BJ (cell line): Measurements from ENCODE around the gene PSORS1C1. TPM values are rescaled to one million over a fixed set of nuclear protein-coding genes. Genes with fewer than 3 reads are reported as not detected.
"Not testable (repeated sequence)": the region's sequence is repeated elsewhere in the genome, so short reads cannot be mapped to it uniquely, and the experiment has no call there.

Source experiments
- CTCF ChIA-PET: fragments of 350-600 bp; formaldehyde crosslinking; extraction: SDS; loops from one replicate; lab custom pipeline; 2021; ENCODE audit warnings: antibody characterized with exemption, inconsistent platforms; lab: Yijun Ruan, JAX
- POLR2A ChIA-PET: fragments of 300-600 bp; sonication (Branson Sonifier 250); formaldehyde crosslinking; extraction: SDS; loops from one replicate; lab custom pipeline; 2021; ENCODE audit warnings: antibody characterized with exemption; lab: Charles Lee
- DNase-seq: peaks from one replicate; pipeline ENCODE4 v3.0.0-alpha.2; 2011; ENCODE audit warnings: low read depth
- H3K27me3 ChIP-seq: 2 replicates; pipeline ENCODE4 v1.6.0; 2011; ENCODE audit warnings: low read length; ENCODE audit not compliant: control insufficient read depth, insufficient read depth
- H3K36me3 ChIP-seq: 2 replicates; pipeline ENCODE4 v1.5.1; 2011; ENCODE audit warnings: low read length; ENCODE audit not compliant: control insufficient read depth, insufficient read depth
- H3K4me3 ChIP-seq: 2 replicates; pipeline ENCODE4 v1.5.1; 2011; ENCODE audit warnings: low read depth, mild to moderate bottlenecking, control low read depth, low read length
- CTCF ChIP-seq: IDR thresholded peaks from 2 replicates; pipeline ENCODE4 v1.5.1; 2011; ENCODE audit warnings: low read depth, mild to moderate bottlenecking, control low read depth, inconsistent platforms, low read length, moderate library complexity; ENCODE audit not compliant: insufficient read depth
- polyA plus RNA-seq: library from polyadenylated mRNA; depleted of rRNA; stranded (reverse); fragments of >200 nt; gene quantifications from 2 replicates; pipeline ENCODE4 v1.2.3, GENCODE V29; 2011

The PSORS1C1 gene
- polyA plus RNA-seq, 1 experiment = 6.7 TPM

- Histone ChIP-seq H3K4me3 (peak overlapping the region; percentile 81), H3K27me3 (no peaks in the 10 kb centered on the region), H3K36me3 (peaks cover 2% of the 10 kb centered on the region; the same call in 1 of the 2 replicates)
- CTCF ChIA-PET = interaction anchor here (0.8 to 1.6 kb wide), 6 partner anchors 12 to 45 kb away, joined by 3 to 5 read pairs (median 4); partner anchors contain the start of gene PSORS1C1
- peak; percentile 33; the same call in 1 of the 2 replicates for TF ChIP-seq CTCF
- POLR2A ChIA-PET = no interaction called here
- DNase-seq = no peak
Observed at GRCh38 chr6:31158863-31159855, 44.6 kb downstream of the PSORS1C1 start.

- ChIA-PET CTCF (interaction anchor here (0.7 to 0.8 kb wide), 2 partner anchors 33 to 337 kb away, joined by 3 read pairs; no protein-coding TSS in a partner anchor), POLR2A (no interaction called here)
- no peak for TF ChIP-seq CTCF
- no peak for DNase-seq
- Histone ChIP-seq H3K27me3 (no peaks in the 10 kb centered on the region), H3K4me3 (no peak overlapping the region), H3K36me3 (peaks cover 2% of the 10 kb centered on the region; the same call in 1 of the 2 replicates)
Observed at GRCh38 chr6:31161216-31162126, 46.9 kb downstream of the PSORS1C1 start.

- H3K4me3 ChIP-seq = no peak overlapping the region
- no peak for DNase-seq
- H3K27me3 ChIP-seq = no peaks in the 10 kb centered on the region
- ChIA-PET CTCF (interaction anchor here (1.2 kb wide), 1 partner anchor 25 kb away, joined by 3 read pairs; no protein-coding TSS in a partner anchor), POLR2A (no interaction called here)
- H3K36me3 ChIP-seq = peaks cover 2% of the 10 kb centered on the region; the same call in 1 of the 2 replicates
- no peak for TF ChIP-seq CTCF
Observed at GRCh38 chr6:31162463-31163165, 48.0 kb downstream of the PSORS1C1 start.

DNA sequence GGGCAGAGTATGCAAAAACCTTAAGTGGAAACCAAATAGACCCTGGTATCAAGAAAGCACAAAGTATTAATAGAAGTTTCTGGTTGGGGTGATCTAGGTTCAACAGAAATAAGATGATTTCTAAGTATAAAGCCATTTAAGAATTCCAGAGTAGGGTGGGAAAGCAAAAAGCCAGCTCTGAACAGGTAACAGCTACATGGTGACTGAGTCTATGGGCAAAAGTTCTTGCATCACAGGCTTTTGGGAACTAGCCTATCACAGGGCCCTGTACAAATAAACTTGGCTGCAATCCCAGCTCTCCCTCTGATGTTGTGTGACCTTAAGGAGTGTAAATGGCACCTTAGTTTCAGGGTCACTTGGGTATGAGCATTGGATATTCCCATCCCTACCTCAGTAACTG lies 49.3 kb downstream of the PSORS1C1 start:
- Histone ChIP-seq H3K4me3 (no peak overlapping the region), H3K36me3 (peaks cover 2% of the 10 kb centered on the region; the same call in 1 of the 2 replicates), H3K27me3 (no peaks in the 10 kb centered on the region)
- ChIA-PET CTCF (interaction anchor here (0.7 to 2.1 kb wide), 2 partner anchors 9 to 12 kb away, joined by 3 to 6 read pairs; no protein-coding TSS in a partner anchor), POLR2A (no interaction called here)
- TF ChIP-seq CTCF = no peak
- no peak for DNase-seq

DNA sequence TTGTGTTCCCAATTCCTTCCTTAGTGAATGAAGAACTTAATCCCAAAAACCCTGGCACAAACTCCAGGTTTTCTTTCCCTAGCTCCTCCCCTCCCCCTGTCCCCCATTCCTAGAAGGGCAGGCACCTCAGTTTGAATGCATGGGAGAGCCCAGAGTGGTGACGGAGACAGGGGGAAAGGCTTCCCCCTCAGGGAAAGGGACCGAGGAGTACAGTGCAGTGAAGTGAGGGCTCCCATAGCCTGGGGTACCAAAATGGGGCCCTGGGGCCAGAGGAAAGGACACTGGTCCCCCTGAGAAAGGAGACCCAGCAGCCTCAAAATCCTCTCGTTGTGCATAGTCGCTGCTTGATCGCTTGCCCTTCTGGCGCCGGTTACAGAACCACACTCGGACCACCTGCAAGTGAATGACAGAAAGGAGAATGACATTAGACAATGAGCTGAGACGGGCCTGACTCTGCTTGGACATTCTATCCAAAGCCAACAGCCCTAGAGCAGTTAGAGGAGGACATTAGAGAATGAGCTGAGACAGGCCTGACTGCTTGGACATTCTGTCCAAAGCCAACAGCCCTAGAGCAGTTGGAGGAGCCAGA lies 50.0 kb downstream of the PSORS1C1 start:
- H3K27me3 ChIP-seq, POLR2A ChIA-PET, DNase-seq, H3K36me3 ChIP-seq, H3K4me3 ChIP-seq: not testable (repeated sequence)
- CTCF ChIA-PET = interaction anchor here (0.6 to 2.1 kb wide), 5 partner anchors 10 to 711 kb away, joined by 3 to 6 read pairs (median 3); no protein-coding TSS in a partner anchor

DNA sequence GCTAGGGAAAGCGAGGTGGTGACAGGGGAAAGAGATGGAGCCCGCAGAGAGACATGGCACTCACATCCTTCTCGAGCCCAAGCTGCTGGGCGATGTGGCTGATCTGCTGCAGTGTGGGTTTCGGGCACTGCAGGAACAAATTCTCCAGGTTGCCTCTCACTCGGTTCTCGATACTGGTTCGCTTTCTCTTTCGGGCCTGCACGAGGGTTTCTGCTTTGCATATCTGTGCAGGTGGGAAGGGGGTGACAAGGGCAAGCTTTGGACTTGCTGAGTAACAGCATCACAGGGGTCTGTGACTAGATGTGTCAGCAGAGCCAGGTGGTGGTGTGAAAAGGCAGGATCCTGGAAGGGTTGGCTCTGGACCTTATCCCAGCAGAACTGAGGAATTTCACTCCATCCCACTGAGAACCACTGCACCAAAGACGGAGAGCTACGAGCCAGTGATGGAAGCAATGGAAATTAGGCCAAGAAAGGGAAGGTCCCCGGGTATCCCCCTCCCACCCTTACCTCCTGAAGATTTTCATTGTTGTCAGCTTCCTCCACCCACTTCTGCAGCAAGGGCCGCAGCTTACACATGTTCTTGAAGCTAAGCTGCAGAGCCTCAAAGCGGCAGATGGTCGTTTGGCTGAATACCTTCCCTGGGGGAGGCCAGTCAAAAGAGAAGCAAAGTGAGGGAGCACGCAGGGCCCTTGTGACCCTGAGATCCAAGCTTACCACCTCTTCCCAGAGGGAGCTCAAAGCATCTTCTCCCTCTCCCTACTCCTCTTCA lies 50.6 kb downstream of the PSORS1C1 start:
- DNase-seq, H3K27me3 ChIP-seq, H3K4me3 ChIP-seq, POLR2A ChIA-PET, H3K36me3 ChIP-seq: not testable (repeated sequence)
- CTCF ChIA-PET = interaction anchor here (0.6 to 2.1 kb wide), 4 partner anchors 10 to 712 kb away, joined by 3 to 6 read pairs (median 3); no protein-coding TSS in a partner anchor
